Tibial artery (tissue), 4 donors: ENCODE results near the gene TTBK2.

Experiments used
- DNase-seq, 2 donors: peaks; one replicate each; pipeline ENCODE4 v3.0.0-alpha.2; 2019
- H3K27ac ChIP-seq, 2 donors: fragments of 200-600 bp; sonication (generic) in 1 of 2; 1 replicate in 1 of 2; 2 replicates in 1 of 2; pipeline ENCODE4 v1.5.1; 2018 to 2019; ENCODE audit warnings: mild to moderate bottlenecking in 1 of 2
- H3K27me3 ChIP-seq, 2 donors: fragments of 200-600 bp; sonication (generic) in 1 of 2; one replicate each; pipeline versions ENCODE4 v1.5.1 to v1.6.0; 2016 to 2019
- H3K36me3 ChIP-seq, 3 donors: fragments of 200-600 bp; sonication (generic) in 2 of 3; one replicate each; pipeline ENCODE4 v1.5.1; 2016 to 2019; ENCODE audit warnings: mild to moderate bottlenecking in 2 of 3
- H3K4me1 ChIP-seq, 4 donors: fragments of 200-600 bp; sonication (generic) in 2 of 4; 1 replicate in 3 of 4; 2 replicates in 1 of 4; pipeline ENCODE4 v1.5.1; 2016 to 2019
- H3K4me3 ChIP-seq, 2 donors: fragments of 200-600 bp; sonication (generic) in 1 of 2; 1 replicate in 1 of 2; 2 replicates in 1 of 2; pipeline ENCODE4 v1.5.1; 2018 to 2019; ENCODE audit warnings: mild to moderate bottlenecking in 2 of 2
- H3K9me3 ChIP-seq, 3 donors: fragments of 200-600 bp; sonication (generic) in 1 of 3; one replicate each; pipeline ENCODE4 v1.5.1; 2016 to 2019
- intact Hi-C: fragments of 100-400 bp; cut with DNase I; formaldehyde crosslinking; loops from one replicate; pipeline ENCODE4 v1.15.0; 2023; ENCODE audit warnings: low total_unique reads
- TF ChIP-seq, protein P1 (sequence below), 2 experiments: fragments of 200-600 bp in 1 of 2; fragments of 450-650 bp in 1 of 2; IDR thresholded peaks; one replicate each; pipeline ENCODE4 v1.5.1; 2017 to 2019; ENCODE audit warnings: antibody characterized with exemption in 2 of 2, mild to moderate bottlenecking in 1 of 2, moderate library complexity in 1 of 2

Gene TTBK2

GRCh38 chr15:42730536-42730935 lies 190.0 kb downstream of the TTBK2 start:
- intact Hi-C loops = loop anchor here (10.0 kb wide), 1 partner anchor 194 kb away; the partner anchor contains the start of gene TTBK2
- Histone ChIP-seq H3K27ac (no peak overlapping the region), H3K27me3 (no peaks in the 10 kb centered on the region), H3K4me1 (peaks cover 0 to 6% (median 3%) of the 10 kb centered on the region in 4 donors), H3K9me3 (no peaks in the 10 kb centered on the region), H3K36me3 (peaks cover 55 to 100% (median 93%) of the 10 kb centered on the region in 3 donors), H3K4me3 (no peak overlapping the region)
- TF ChIP-seq, protein P1, sequence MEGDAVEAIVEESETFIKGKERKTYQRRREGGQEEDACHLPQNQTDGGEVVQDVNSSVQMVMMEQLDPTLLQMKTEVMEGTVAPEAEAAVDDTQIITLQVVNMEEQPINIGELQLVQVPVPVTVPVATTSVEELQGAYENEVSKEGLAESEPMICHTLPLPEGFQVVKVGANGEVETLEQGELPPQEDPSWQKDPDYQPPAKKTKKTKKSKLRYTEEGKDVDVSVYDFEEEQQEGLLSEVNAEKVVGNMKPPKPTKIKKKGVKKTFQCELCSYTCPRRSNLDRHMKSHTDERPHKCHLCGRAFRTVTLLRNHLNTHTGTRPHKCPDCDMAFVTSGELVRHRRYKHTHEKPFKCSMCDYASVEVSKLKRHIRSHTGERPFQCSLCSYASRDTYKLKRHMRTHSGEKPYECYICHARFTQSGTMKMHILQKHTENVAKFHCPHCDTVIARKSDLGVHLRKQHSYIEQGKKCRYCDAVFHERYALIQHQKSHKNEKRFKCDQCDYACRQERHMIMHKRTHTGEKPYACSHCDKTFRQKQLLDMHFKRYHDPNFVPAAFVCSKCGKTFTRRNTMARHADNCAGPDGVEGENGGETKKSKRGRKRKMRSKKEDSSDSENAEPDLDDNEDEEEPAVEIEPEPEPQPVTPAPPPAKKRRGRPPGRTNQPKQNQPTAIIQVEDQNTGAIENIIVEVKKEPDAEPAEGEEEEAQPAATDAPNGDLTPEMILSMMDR (IDR thresholded peaks at IDR 0.05) = no peak
- DNase-seq = no peak

DNA sequence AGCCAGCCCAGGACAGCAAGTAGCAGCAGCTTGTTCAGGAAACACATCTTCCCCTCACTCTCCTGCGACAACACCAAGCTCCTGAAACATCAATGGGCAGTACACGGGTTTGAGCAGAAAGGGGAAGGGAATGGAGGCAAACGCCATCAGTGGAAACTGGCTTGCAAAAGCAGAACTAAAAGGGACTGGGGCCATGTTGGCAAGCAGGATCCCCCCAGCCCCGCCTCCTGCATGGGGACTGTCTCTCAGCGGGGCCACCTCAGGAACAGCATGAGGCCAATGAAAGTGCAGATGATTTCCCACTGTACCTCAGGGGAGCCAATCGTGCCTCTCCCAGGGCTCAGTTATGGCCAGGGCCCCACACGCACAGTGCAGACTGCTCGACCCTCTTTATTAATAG lies 190.4 kb downstream of the TTBK2 start:
- intact Hi-C loops = loop anchor here (10.0 kb wide), 1 partner anchor 195 kb away; the partner anchor contains the start of gene TTBK2
- TF ChIP-seq, protein P1 (IDR thresholded peaks at IDR 0.05) = no peak
- Histone ChIP-seq H3K4me3 (no peak overlapping the region), H3K27ac (no peak overlapping the region), H3K27me3 (no peaks in the 10 kb centered on the region), H3K36me3 (peaks cover 59 to 100% (median 95%) of the 10 kb centered on the region in 3 donors), H3K9me3 (no peaks in the 10 kb centered on the region), H3K4me1 (peaks cover 0 to 2% (median 0%) of the 10 kb centered on the region in 4 donors)
- no peak for DNase-seq

DNA sequence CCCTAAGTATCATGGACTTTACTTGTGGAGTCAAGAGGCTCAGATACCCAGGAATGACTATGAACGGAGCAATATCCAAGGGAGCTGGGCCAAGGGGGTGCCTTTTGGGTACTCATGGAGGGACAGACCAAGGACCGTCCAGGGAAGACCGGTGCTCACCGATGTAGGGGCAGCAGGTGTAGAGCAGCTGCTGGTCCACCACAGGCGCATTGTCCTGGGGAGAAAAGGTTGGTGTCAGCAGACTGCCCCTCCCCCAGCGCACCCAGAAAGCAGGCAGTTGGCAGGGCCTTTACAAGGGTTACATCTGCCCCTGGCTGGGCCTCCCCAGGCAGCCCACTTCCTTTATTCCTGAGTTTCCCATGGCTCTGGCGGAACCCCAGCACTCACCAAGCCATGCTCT lies 191.2 kb downstream of the TTBK2 start:
- Histone ChIP-seq H3K4me3 (no peak overlapping the region), H3K27ac (no peak overlapping the region), H3K27me3 (no peaks in the 10 kb centered on the region), H3K4me1 (no peaks in the 10 kb centered on the region), H3K9me3 (no peaks in the 10 kb centered on the region), H3K36me3 (peaks cover 65 to 100% (median 98%) of the 10 kb centered on the region in 3 donors)
- no peak for DNase-seq
- TF ChIP-seq, protein P1 (IDR thresholded peaks at IDR 0.05) = no peak
- intact Hi-C loops = no loop called here

DNA sequence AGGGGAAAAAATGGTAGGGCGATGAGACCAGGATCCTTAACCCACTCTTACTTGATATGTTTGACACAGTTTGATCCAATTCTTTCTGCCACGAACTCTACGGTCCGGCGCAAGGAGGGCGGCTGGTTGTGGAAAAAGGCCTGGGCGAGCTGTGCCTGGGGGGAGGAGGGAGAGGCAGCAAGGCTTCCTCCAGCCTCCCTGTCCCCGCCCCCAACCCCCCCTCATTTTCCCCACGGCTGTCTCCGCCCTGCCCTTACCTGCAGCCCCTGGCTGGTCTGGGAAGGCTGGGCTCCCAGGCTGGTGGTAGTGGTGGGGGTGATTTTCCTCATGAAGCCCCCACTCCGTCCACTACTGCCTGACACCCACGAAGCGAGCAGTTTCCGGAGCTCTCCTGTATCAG lies 191.6 kb downstream of the TTBK2 start:
- Histone ChIP-seq H3K4me3 (no peak overlapping the region), H3K27ac (no peak overlapping the region), H3K27me3 (no peaks in the 10 kb centered on the region), H3K4me1 (no peaks in the 10 kb centered on the region), H3K9me3 (no peaks in the 10 kb centered on the region), H3K36me3 (peaks cover 66 to 100% (median 98%) of the 10 kb centered on the region in 3 donors)
- TF ChIP-seq, protein P1 (IDR thresholded peaks at IDR 0.05) = no peak
- DNase-seq = no peak
- intact Hi-C loops = no loop called here

GRCh38 chr15:42728560-42728959 lies 192.0 kb downstream of the TTBK2 start:
- Histone ChIP-seq H3K27me3 (no peaks in the 10 kb centered on the region), H3K9me3 (no peaks in the 10 kb centered on the region), H3K27ac (no peak overlapping the region), H3K4me3 (no peak overlapping the region), H3K36me3 (peaks cover 66 to 100% (median 98%) of the 10 kb centered on the region in 3 donors), H3K4me1 (no peaks in the 10 kb centered on the region)
- TF ChIP-seq, protein P1 (IDR thresholded peaks at IDR 0.05) = no peak
- intact Hi-C loops = no loop called here
- no peak for DNase-seq
